ENCODE measurements around the gene FEM1B.

DNA sequence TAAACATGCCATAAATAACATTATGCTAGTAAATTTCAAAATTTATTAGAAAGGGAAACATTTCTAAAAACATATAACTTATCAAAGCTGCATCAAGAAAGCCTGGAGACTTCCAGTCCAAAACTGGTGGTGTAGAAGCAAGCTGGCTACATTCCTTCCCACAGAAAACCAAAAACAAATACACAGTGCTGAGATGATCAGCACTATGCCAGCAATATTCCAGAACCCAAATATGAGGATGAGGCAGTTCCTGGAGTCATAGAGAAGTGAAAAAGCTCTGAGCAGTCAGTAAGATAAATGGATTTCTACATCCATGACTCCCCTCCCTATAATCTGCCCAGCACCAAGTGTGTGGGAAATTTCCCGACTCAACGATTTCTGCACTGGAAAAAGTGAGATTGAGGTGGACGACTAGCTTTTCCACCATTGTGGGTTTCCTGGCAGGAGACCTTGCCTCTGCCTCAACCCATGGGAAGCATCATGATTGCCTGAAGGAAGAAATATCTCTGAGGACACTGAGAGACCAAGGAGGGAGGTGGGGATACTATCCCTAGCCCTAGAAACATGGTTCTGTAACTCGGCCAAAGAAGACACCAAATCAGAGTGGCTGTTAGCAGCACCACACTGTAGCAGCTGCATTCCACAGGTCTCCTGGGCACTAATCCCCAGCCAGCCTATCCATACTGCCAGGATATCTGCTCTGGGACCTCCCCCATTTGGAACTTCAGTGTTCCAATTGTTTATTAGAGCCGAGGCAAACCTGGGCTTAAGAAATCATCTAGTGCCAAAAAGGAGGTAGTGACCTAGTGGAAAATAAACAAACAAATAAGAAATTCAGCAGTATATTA is 36.2 kb upstream of the FEM1B start:
- TF ChIP-seq, protein P1, sequence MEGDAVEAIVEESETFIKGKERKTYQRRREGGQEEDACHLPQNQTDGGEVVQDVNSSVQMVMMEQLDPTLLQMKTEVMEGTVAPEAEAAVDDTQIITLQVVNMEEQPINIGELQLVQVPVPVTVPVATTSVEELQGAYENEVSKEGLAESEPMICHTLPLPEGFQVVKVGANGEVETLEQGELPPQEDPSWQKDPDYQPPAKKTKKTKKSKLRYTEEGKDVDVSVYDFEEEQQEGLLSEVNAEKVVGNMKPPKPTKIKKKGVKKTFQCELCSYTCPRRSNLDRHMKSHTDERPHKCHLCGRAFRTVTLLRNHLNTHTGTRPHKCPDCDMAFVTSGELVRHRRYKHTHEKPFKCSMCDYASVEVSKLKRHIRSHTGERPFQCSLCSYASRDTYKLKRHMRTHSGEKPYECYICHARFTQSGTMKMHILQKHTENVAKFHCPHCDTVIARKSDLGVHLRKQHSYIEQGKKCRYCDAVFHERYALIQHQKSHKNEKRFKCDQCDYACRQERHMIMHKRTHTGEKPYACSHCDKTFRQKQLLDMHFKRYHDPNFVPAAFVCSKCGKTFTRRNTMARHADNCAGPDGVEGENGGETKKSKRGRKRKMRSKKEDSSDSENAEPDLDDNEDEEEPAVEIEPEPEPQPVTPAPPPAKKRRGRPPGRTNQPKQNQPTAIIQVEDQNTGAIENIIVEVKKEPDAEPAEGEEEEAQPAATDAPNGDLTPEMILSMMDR (IDR thresholded peaks at IDR 0.05), result no peak
- no peak for TF ChIP-seq ZFX (IDR thresholded peaks at IDR 0.05; ENCODE audit: borderline replicate concordance)

Measured in 22Rv1 (cell line).